Prostate gland (tissue), 2 donors: ENCODE measurements around the gene SPINT3. TPM values are rescaled to one million over a fixed set of nuclear protein-coding genes. Genes with fewer than 3 reads are reported as not detected.

Experiments
- DNase-seq: peaks from one replicate; pipeline ENCODE4 v3.0.0-alpha.2; 2019; ENCODE audit warnings: low spot score
- H3K27ac ChIP-seq, 2 donors: fragments of 200-600 bp; sonication (generic); 2 replicates each; pipeline ENCODE4 v1.5.1; 2017 to 2019
- H3K27me3 ChIP-seq: fragments of 200-600 bp; sonication (generic); replicated peaks from 2 replicates; pipeline ENCODE4 v1.5.1; 2019; ENCODE audit not compliant: insufficient read depth
- H3K36me3 ChIP-seq, 2 donors: fragments of 200-600 bp; sonication (generic); 1 replicate in 1 of 2; 2 replicates in 1 of 2; pipeline versions ENCODE4 v1.5.1 to v1.8.1; 2017 to 2019
- H3K4me1 ChIP-seq: fragments of 200-600 bp; sonication (generic); replicated peaks from 2 replicates; pipeline ENCODE4 v1.5.1; 2019
- H3K4me3 ChIP-seq, 2 donors: fragments of 200-600 bp; sonication (generic); 2 replicates each; pipeline ENCODE4 v1.5.1; 2017 to 2019
- H3K9me3 ChIP-seq: fragments of 200-600 bp; sonication (generic); 2 replicates; pipeline ENCODE4 v1.5.1; 2017
- CTCF ChIP-seq, 4 experiments: fragments of 200-600 bp in 2 of 4; fragments of 450-650 bp in 2 of 4; sonication (generic) in 2 of 4; IDR thresholded peaks; 1 replicate in 3 of 4; 2 replicates in 1 of 4; pipeline ENCODE4 v1.5.1; 2016 to 2019; ENCODE audit warnings: antibody characterized with exemption in 4 of 4, mild to moderate bottlenecking in 2 of 4, moderate library complexity in 2 of 4
- POLR2A ChIP-seq: fragments of 450-650 bp; IDR thresholded peaks from one replicate; pipeline ENCODE4 v1.6.1; 2016; ENCODE audit warnings: antibody characterized with exemption, mild to moderate bottlenecking
- POLR2AphosphoS5 ChIP-seq: sonication (generic); formaldehyde crosslinking; IDR thresholded peaks from one replicate; pipeline ENCODE4 v1.6.1; 2017; ENCODE audit warnings: antibody characterized with exemption
- WGBS: methylation state at CpG from one replicate; pipeline ENCODE4 v1.1.5; 2018; 5-methylcytosine and 5-hydroxymethylcytosine counted together
- intact Hi-C: fragments of 100-400 bp; cut with DNase I; formaldehyde crosslinking; loops from one replicate; pipeline ENCODE4 v1.14.2; 2022
- total RNA-seq, 2 donors: library from RNA; depleted of rRNA; stranded (reverse); fragments of >200 nt; gene quantifications; one replicate each; pipeline ENCODE4 v1.1.0, GENCODE V29; 2016

SPINT3 gene
- total RNA-seq, 2 donors from 2014 or later = not detected

- Histone ChIP-seq H3K27ac (no peak overlapping the region), H3K27me3 (no peaks in the 10 kb centered on the region), H3K4me3 (no peak overlapping the region), H3K36me3 (no peaks in the 10 kb centered on the region), H3K4me1 (no peaks in the 10 kb centered on the region), H3K9me3 (no peaks in the 10 kb centered on the region)
- TF ChIP-seq POLR2A (no peak), POLR2AphosphoS5 (no peak)
- DNase-seq = no peak
- intact Hi-C loops = no loop called here
- 41% methylated on average over 3 of the region's 3 CpGs for WGBS
Observed at GRCh38 chr20:45496166-45496565, 19.3 kb downstream of the SPINT3 start.

GRCh38 chr20:45495501-45495941 is 19.9 kb downstream of the SPINT3 start:
- Histone ChIP-seq H3K36me3 (no peaks in the 10 kb centered on the region), H3K9me3 (no peaks in the 10 kb centered on the region), H3K4me1 (no peaks in the 10 kb centered on the region), H3K4me3 (no peak overlapping the region), H3K27me3 (no peaks in the 10 kb centered on the region), H3K27ac (no peak overlapping the region)
- no peak for DNase-seq
- intact Hi-C loops = no loop called here
- 86% methylated on average over 1 of the region's 1 CpG for WGBS
- no peak for TF ChIP-seq CTCF (IDR thresholded peaks at IDR 0.05)
- no peak for TF ChIP-seq POLR2AphosphoS5
- no peak for TF ChIP-seq POLR2A

- TF ChIP-seq CTCF (IDR thresholded peaks at IDR 0.05) = no peak
- no peak for TF ChIP-seq POLR2AphosphoS5
- TF ChIP-seq POLR2A = no peak
- Histone ChIP-seq H3K36me3 (no peaks in the 10 kb centered on the region), H3K27ac (no peak overlapping the region), H3K4me1 (no peaks in the 10 kb centered on the region), H3K27me3 (no peaks in the 10 kb centered on the region), H3K9me3 (no peaks in the 10 kb centered on the region), H3K4me3 (no peak overlapping the region)
- intact Hi-C loops = no loop called here
- 65% methylated on average over 1 of the region's 1 CpG for WGBS
- DNase-seq = no peak
Observed at GRCh38 chr20:45489083-45489531, 26.3 kb downstream of the SPINT3 start.

- intact Hi-C loops = no loop called here
- no peak overlapping the region for H3K27ac ChIP-seq
- no peaks in the 10 kb centered on the region for H3K27me3 ChIP-seq
- TF ChIP-seq POLR2A (no peak), POLR2AphosphoS5 (no peak), CTCF (IDR thresholded peaks at IDR 0.05) (peak in 1 of 4 experiments; percentile 7)
- no peak overlapping the region for H3K4me3 ChIP-seq
- no peaks in the 10 kb centered on the region for H3K4me1 ChIP-seq
- WGBS = 38% methylated on average over 20 of the region's 20 CpGs
- no peaks in the 10 kb centered on the region for H3K9me3 ChIP-seq
- no peak for DNase-seq
- no peaks in the 10 kb centered on the region for H3K36me3 ChIP-seq
Observed at GRCh38 chr20:45487231-45487635, 28.2 kb downstream of the SPINT3 start.

GRCh38 chr20:45485388-45485787 is 30.0 kb downstream of the SPINT3 start:
- no peak for DNase-seq

More at GRCh38 chr20:45485388-45485787, 30.0 kb downstream of the SPINT3 start:
- TF ChIP-seq CTCF (IDR thresholded peaks at IDR 0.05) (no peak), POLR2AphosphoS5 (no peak), POLR2A (no peak)
- Histone ChIP-seq H3K27ac (no peak overlapping the region), H3K36me3 (no peaks in the 10 kb centered on the region), H3K9me3 (no peaks in the 10 kb centered on the region), H3K4me3 (no peak overlapping the region), H3K27me3 (no peaks in the 10 kb centered on the region), H3K4me1 (no peaks in the 10 kb centered on the region)
- intact Hi-C loops = no loop called here
- WGBS = 66% methylated on average over 4 of the region's 4 CpGs
